ENCODE measurements around the gene HYAL3.
A peak's percentile ranks its signal among the peaks of the same experiment; 100 is the strongest.
"Not testable (repeated sequence)": the region's sequence is repeated elsewhere in the genome, so short reads cannot be mapped to it uniquely, and the experiment has no call there.

HYAL3 gene

GRCh38 chr3:50312041-50312440 is 12.8 kb upstream of the HYAL3 start:
- DNase-seq = not testable (repeated sequence)

GRCh38 chr3:50304601-50305000 is 5.4 kb upstream of the HYAL3 start:
- no peak for DNase-seq

GRCh38 chr3:50303013-50303815 is 4.0 kb upstream of the HYAL3 start, which contains the start of gene HYAL1:
HYAL1 (minus strand) TSS chr3:50303574; CDS start chr3:50302956, 618 bp downstream.
- no peak for DNase-seq

GRCh38 chr3:50302095-50303012 is 3.1 kb upstream of the HYAL3 start:
- no peak for DNase-seq

- no peak for DNase-seq
Measured at GRCh38 chr3:50300681-50301254, 1.6 kb upstream of the HYAL3 start.

GRCh38 chr3:50299929-50300680 is 900 bp upstream of the HYAL3 start:
- no peak for DNase-seq

- DNase-seq = no peak
Measured at GRCh38 chr3:50299638-50299928, 378 bp upstream of the HYAL3 start.

GRCh38 chr3:50297896-50298725 is 1.1 kb downstream of the HYAL3 start:
- no peak for DNase-seq

GRCh38 chr3:50297384-50297775 is 1.8 kb downstream of the HYAL3 start:
- no peak for DNase-seq

GRCh38 chr3:50296721-50297383 is 2.4 kb downstream of the HYAL3 start:
- no peak for DNase-seq

GRCh38 chr3:50295553-50296431 is 3.4 kb downstream of the HYAL3 start:
- DNase-seq = no peak

- DNase-seq = no peak
Measured at GRCh38 chr3:50294492-50295403, 4.5 kb downstream of the HYAL3 start.

GRCh38 chr3:50294089-50294488 is 5.1 kb downstream of the HYAL3 start:
- DNase-seq = no peak

- no peak for DNase-seq
Measured at GRCh38 chr3:50293079-50293801, 6.0 kb downstream of the HYAL3 start.

GRCh38 chr3:50292159-50293078 is 6.8 kb downstream of the HYAL3 start, which contains the start of gene IFRD2:
IFRD2 (minus strand) TSS chr3:50292429; CDS start chr3:50292274, 155 bp downstream.
- DNase-seq = peak; percentile 94 to 95

- DNase-seq = no peak
Measured at GRCh38 chr3:50290161-50290641, 9.0 kb downstream of the HYAL3 start.

- no peak for DNase-seq
Measured at GRCh38 chr3:50289130-50289529, 10.1 kb downstream of the HYAL3 start.

Measured in stimulated activated CD4-positive, alpha-beta T cell treated with anti-CD3 and anti-CD28 coated beads, Interleukin-2, amount 100 ng/mL, for 24 hours (primary cell).